HepG2 (cell line): ENCODE measurements around the gene CCDC177.

Source experiments
- ETS1 ChIP-seq: sonication (generic); formaldehyde crosslinking; IDR thresholded peaks from 2 replicates; pipeline ENCODE4 v1.4.0; 2020; ENCODE audit warnings: missing genetic modification reagents
- FIP1L1 ChIP-seq: fragments of 200-400 bp; formaldehyde crosslinking; IDR thresholded peaks from 2 replicates; pipeline ENCODE4 v1.6.1; 2018; ENCODE audit warnings: low read depth, mild to moderate bottlenecking, low read length, moderate library complexity, borderline replicate concordance; ENCODE audit not compliant: insufficient read depth
- KAT8 ChIP-seq: IDR thresholded peaks from 2 replicates; pipeline ENCODE4 v1.6.1; 2016; ENCODE audit warnings: missing genetic modification reagents, missing compliant biosample characterization
- NR2C2 ChIP-seq: sonication (generic); formaldehyde crosslinking; IDR thresholded peaks from 2 replicates; pipeline ENCODE4 v1.4.0; 2020; ENCODE audit warnings: missing genetic modification reagents, mild to moderate bottlenecking, moderate library complexity, borderline replicate concordance
- ZBTB20 ChIP-seq: sonication (generic); formaldehyde crosslinking; IDR thresholded peaks from 2 replicates; pipeline ENCODE4 v1.8.1; 2023; ENCODE audit warnings: missing genetic modification reagents, low read depth, mild to moderate bottlenecking, borderline replicate concordance
- ZNF138 ChIP-seq: sonication (generic); formaldehyde crosslinking; IDR thresholded peaks from 2 replicates; pipeline ENCODE4 v1.5.0; 2020; ENCODE audit warnings: mild to moderate bottlenecking, low read depth, missing genetic modification reagents
- TF ChIP-seq, protein P1 (sequence below): sonication (generic); formaldehyde crosslinking; IDR thresholded peaks from 2 replicates; pipeline ENCODE4 v1.8.1; 2023; ENCODE audit warnings: missing genetic modification reagents, inconsistent platforms, borderline replicate concordance

GRCh38 chr14:69582829-69583228 lies 8.2 kb upstream of the CCDC177 start:
- TF ChIP-seq ZNF138 (CRISPR knock-in tag) (no peak), NR2C2 (CRISPR knock-in tag) (no peak), ZBTB20 (CRISPR knock-in tag) (no peak), FIP1L1 (no peak), ETS1 (no peak), KAT8 (CRISPR knock-in tag) (no peak)
- TF ChIP-seq, protein P1, sequence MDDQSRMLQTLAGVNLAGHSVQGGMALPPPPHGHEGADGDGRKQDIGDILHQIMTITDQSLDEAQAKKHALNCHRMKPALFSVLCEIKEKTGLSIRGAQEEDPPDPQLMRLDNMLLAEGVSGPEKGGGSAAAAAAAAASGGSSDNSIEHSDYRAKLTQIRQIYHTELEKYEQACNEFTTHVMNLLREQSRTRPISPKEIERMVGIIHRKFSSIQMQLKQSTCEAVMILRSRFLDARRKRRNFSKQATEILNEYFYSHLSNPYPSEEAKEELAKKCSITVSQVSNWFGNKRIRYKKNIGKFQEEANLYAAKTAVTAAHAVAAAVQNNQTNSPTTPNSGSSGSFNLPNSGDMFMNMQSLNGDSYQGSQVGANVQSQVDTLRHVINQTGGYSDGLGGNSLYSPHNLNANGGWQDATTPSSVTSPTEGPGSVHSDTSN = no peak
